Stimulated activated CD4-positive, alpha-beta T cell treated with anti-CD3 and anti-CD28 coated beads, Interleukin-2, amount 100 ng/mL, for 48 hours (primary cell): ENCODE data around the gene URM1.

Experiments
- DNase-seq, 2 donors: peaks; one replicate each; pipeline ENCODE4 v3.0.0-alpha.2; 2020

The URM1 gene

DNA sequence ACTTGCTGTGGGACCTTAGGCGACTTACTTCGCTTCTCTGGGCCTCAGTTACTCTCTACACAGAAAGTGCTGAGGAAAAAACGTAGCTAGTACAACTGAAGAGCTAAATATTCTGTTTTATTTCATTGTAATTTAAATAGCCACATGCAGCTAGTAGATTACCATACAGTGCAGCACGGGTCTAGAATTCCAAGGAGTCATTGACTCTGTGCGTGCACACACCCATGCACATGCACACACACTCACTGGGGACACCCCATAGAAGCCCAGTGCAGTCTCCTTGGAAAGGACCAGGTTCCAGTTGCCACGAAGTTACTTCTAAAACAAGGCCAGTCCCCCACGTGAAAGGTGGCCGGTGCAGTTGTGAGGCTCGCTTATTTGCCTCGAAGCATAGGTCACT lies 17.0 kb downstream of the URM1 start:
- DNase-seq, result no peak

DNA sequence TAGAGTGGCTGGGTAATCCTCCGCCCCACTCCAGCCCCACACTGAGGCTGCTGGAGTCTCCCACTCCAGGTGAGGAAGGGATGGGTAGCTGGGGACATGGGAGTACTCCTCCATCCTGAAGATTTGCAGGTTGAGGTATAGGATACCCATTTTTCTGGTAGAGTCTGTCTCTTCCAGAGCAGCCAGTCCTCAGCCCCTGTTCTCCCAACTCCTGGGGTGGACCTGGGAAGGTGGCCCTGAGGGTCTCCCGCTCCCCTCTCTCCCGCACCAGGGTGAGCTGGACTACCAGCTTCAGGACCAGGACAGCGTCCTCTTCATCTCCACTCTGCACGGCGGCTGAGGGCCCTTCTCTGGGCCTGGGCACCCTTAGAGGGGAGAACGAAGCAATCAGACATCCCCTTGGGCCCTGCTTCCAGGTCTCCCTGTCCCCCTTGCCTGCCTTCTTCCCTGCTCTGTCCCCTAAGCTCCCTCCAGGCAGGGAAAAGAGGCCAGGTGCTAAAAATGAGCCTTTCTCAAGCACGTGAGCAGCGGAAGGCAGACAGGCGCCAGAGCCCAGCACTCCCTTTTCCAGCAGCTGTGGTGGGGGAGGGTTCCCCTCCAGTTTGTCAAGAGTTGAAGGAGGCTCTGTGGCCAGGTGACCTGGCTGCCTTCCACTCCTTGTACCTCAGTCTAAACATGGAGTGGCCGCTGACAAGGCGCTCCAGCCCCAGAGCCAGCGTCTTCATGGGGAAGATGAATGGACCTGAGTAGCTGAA lies 18.4 kb downstream of the URM1 start:
- no peak for DNase-seq

DNA sequence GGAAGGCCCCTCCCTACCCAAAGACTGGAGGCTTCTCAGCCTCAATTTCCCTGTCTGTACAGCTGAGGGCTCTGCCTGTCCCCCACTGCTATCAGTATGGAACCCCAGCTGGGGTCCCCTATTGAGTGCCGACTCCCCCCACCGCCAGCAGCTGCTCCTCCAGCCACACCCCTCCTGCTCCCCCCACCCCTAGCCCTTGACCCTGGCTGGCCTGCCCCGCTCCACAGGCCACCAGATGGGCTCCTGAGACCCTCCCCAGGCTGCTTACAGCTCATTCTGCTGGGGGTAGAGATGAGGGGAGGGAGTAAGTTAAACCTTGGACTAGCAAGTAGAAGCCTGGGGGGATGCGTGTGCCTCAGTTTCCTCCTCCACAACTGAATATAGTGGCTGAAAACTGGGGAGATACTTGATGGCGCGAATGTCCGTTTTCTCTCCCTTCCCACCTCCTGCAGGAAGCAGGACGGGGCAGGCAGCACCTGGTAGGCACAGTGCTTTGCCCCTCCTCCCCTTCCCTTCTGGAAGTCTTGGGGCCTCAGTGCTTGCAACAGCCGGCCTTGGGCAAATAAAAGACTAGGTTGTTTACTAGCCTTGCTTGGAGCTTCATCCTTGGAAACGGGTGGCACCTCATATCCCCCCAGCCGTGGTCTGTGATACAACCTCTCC lies 19.1 kb downstream of the URM1 start:
- no peak for DNase-seq

DNA sequence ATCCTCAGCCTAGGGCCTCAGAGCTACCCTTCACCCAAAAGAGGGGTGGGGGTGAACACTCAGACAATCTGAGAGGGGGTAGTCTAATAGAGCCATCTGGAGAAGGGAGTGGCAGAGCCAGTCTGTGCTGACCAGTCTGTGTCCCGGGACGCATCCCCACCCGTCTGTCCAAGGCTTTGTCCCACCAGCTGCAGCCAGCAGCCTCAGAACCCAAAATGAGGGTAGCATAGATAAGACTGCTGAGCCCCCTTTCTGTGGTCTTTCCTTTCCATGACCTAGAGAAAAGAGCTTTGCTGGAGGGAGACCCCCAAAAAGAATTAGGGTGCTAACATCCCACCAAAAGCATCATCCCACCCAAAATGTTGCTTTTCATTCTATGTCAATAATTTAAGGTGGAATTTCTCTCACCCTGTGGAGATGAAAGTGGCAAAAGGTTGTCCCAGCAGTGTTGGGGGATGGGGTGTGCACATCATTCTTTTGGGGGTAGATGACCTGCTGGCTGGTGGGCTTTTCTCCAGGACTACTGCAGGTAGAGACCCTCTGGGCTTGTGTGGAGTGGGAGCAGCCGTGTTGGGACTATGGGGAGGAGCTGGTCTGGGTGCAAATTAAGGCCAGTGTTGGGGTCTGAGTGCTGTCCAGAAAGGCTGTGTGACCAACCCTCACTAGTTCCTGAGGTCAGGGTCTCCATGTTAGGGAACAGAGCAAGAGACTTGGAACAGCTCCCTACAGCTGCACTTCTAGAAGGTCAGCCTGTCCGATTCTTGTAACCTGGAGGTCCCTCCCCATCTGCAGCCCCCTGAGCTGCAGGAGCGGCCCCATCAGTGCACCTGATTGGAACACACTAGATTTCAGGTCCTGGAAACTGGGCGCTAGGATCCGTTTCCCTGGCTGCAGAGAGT lies 19.9 kb downstream of the URM1 start:
- DNase-seq, result no peak

DNA sequence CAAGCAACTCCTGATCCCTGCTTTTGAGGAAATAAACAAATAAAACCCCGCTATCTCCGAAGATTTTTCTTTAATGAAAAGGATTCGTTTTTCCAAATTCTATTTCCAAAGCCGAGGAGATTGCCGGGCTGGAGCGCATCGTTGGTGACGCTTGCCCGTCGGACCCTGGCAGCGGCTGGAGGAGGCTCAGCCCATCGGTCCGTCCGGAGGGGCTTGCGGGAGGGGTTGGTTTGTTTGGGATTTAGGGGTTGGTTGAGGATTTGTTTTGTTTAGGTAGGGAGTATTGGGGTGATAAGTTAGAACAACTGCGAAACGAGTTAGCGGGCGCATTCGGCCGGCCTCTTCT lies 20.8 kb downstream of the URM1 start:
- DNase-seq, result no peak

DNA sequence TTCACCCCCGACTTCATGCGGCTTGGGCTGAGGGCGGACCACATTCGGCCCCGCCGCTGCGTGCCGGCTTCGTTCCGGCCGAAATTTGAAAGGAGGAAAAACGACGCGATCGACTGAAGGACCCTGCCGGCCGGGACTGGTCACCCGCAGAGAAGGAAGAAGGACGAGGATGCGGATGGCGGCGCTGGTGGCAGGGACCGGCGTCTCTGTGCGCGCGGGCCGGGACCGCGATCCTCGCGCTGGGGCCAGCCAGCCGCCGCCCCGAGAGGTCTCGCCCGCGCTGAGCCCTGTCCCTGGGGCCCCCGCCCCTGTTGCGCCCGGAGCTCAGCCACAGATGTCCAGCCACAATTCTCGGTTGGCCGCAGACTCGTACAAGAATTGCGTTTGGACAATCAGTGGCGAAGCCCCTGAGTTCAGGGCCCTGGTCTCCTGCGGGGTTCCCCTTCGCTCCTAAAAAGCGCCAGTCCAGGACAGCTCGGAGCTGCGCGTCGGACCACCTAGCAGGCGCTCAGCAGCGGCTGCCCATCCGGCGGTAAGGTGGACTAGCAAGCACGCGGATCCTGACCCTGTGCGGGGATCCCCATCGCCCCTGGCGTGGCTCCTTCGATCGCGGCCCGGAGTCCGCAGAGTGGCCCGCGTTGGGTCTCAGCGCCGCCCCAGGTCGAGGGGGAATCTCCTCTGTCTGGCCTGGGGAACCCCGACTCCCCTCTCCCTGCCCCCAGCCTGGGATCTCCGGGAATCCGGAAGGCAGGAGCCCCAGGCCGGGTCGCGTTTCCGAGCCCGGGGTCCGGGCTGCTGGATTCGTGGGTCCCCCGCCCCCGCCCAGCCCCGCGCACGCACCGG lies 21.3 kb downstream of the URM1 start:
- no peak for DNase-seq

DNA sequence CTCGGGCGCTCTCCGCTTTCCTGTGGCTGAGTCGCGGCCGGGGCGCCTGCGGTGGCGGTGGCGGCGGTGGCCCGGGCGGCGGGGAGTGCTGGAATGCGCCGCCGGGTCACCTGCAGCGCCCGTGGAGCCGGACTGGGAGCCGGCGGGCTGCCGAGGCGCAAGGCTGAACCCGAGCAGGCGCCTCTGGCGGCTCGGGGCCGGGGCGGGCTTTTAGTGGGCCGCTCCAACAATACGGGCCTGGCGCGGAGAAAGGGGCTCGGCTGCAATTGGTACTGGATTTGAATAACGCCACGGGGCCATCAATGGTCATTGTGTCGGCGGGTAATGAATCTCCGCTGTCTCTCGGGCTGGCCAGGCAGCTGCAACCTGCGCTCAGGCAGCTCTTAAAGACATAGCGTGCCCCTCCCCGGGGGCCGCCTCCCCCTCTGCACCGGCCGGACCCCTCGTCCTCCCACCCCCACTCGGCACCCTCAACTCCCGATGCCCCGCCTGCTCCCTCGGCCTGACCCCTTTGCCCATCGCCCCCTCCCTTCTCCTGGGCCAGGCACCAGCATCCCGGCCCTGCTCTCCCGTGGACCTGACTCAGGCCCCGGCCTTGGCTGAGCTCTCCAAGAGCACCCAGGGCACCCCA lies 22.1 kb downstream of the URM1 start:
- no peak for DNase-seq

DNA sequence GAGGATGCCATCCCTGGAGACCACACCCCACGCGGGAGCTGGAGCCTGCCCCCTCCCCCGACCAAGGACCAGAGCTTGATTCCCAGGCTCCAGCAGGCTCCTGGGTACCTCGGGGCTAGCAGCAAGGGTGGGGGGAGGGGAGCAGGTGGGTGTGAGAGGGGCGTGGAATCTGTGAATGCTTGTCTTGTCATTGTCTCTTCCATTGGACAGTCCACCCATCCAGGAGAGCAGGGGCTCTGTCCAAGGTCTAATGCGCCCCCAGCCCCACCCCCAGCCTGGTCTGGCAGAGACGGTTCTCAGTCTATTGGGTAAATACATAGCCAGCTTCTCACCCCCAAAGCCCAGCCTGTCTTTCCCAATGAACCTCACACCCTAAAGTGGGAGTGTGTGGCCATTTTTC lies 22.8 kb downstream of the URM1 start:
- no peak for DNase-seq

DNA sequence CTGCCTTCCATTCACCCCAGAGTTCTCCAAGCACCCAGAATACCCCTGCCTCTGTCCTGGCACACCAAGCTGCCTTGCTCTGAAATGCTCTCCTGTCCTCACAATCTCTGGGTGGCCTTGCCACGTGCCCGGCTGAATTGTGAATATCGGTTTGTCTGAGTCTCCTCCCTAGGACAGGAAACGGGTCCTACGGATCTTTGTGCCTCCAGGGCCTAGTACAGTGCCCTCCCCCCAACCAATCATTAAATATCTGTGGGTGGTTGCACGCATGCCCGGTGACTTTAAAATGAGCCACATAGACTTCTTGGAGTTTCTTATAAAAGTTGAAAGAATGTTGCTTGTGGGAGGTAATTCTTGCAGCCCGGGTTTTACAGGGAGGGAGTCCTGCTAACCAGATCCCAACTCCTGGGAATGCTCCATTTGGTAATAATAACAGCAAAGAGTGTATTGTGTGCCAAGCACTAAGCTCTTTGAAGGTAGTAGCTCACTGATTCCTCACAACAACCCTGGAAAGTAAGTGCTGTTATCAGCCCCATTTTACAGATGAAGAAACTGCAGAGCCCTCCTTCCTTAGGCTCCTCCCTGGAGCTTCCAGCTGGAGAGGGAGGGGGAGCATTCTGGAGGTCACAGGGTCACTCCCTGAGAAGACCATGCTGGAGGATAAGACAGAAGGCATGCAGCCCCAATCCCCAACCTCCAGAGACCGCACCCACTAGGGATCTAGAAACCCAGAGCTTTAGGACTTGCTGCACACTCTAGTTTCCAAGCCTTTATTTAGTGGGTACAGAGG lies 23.4 kb downstream of the URM1 start:
- DNase-seq, result no peak

DNA sequence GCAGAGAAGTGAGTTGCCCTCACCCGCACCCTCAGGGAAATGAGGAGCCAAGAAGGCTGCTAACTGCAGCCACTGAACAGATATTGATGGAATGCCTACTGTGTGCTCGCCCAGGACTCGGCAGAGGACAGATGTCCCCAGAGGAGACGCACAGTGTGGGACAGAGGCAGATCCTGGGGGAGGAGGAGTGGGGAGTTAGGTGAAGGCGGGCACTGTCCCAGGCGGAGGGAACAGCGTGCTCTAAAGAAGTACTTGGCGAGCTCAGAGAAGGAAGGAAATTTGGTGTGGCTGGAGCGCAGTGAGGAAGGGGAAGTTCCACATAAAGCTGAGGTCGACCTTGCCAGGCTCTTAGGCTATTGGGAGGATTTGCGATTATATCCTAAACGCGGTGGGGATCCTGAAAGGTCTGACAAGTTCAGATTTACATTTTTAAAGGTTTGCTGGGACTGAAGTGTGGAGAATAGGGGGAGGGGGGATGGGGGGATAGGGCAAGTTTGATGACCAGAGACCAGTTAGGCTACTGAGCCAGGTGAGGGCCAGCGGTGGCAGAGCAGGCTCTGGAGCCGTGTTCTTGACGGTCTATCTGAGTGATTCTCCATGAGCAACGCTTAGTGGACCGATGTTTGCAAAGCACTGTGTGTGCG lies 25.9 kb downstream of the URM1 start:
- DNase-seq, result no peak

DNA sequence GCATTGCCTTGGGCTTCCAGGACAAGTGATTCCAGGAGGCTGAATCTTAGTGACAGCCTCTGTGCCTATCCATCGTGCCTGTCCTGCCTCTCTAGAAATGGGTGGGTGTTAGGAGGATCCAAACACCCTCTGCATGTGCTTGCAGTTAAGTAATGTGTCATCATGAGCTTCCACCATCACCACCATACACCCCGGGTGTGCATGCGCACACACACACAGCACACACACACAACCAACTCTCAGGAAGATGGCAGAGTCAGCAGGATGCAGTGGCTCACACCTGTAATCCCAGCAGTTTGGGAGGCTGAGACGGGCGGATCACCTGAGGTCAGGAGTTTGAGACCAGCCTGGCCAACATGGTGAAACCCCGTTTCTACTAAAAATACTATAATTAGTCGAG lies 26.7 kb downstream of the URM1 start:
- DNase-seq, result no peak

DNA sequence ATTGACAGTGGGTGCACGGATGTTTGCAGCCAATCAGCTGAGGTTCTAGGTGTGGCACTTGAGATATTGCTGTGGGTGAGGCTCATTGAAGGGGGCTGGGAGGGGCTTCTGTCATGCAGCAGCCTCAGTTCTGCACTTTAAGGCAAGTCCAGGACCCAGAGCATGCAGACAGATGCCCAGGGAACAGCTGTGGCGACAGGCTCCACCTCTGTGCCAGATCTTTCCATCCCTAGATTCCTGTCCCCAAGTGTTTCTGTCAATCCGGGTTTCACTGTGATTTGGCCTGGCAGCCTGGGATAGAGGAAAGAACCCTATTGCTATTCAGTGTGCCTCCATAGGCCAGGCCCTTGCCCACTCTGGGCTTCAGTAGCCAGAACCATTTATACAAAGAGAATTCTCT lies 28.7 kb downstream of the URM1 start:
- DNase-seq, result no peak

DNA sequence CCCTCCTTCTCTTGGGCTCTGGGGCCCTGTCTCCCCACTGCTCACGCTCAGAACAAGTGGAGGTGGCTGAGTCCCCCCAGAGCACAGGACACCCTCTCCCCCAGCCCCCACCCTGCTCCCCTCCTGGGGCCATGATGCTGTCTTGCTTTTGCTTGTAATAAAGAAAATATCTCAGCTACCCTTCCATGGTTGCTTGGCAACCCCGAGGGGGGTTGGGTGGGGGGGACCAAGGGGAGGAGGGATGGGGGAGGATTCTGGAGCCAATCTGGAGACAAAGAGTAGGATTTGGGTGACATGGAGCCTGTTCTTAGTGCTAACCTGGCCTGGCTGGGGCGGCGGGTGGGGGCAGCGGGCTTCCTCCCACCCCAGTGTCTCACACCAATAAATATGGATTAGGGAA lies 33.4 kb downstream of the URM1 start:
- DNase-seq, result no peak

DNA sequence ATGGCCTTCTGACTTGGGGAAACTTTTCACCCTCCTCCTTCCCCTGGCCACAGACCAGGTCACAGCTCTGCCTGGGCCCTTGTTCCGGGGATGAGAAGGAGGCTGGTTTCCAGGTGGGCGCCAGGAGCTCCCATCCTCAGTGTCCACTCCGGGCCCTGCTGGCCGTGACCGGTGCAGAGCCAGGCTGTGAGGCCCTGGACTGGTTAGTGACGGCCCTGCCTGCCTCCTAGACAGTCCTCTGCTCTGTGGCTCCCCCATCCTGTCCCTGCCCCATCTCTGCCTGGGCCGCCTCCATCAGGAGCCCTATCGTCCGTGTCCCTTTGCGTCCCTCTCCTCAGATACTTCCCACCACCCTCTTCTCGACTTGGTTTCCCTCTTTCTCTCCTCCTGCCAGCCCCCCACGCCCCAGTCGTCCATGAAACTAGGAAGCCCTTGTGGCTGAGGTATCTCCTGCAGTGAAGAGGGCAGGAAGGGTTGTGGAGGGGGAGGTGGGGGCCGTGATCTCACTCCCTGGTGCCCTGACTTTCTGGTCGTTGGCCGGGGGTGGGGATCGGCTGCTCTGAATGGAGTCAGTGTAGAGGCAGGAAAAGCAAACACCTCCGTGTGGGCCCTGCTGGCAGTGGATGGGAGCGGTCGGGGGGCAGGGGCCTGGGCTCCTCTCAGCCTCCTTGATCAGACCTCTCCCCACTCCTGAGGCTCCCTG lies 34.1 kb downstream of the URM1 start:
- no peak for DNase-seq

DNA sequence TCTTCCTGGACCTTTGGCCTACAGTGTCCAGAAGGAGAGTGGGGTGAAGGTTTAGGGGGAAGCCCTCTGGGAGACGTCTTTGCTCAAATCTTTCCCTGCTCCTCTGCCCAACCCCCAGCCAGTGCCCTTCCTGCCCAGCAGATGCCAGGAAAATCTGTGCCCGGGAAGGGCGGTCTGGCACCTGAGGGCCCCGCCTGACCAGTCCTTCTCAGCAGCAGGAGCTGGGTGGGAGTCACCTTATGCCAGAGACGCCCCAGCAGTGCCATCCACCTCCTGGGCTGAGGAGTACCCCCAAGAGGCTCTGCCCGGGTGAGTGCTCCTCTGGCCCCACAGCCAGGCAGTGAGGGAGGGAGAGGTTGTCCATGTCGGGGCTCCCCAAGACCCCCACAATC lies 34.6 kb downstream of the URM1 start:
- no peak for DNase-seq

DNA sequence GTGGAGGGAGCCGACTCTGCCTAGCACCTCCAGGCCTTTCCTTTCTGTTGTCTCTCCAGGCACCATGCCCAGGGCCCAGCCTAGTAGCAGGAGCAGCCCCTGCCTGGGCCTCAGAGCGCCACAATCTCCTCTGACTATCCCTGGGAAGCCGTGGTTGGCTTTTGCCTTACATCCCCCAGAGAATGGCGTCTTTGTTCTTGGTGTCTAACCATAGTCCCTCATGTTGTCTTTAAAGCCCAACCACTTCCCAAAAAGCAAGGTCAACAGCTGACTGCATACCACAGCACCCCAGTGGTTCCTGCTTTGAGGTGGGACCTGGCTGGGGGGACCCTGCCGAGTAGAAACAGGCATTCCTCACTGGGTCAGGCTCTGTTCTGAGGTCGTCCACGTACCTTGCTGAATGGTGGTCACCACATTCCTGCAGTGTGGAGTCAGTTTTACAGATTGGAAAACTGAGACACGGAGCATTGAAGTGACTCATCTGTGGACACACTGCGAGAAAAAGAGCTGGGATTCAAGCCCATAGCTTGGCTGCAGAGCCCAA lies 35.7 kb downstream of the URM1 start:
- no peak for DNase-seq

DNA sequence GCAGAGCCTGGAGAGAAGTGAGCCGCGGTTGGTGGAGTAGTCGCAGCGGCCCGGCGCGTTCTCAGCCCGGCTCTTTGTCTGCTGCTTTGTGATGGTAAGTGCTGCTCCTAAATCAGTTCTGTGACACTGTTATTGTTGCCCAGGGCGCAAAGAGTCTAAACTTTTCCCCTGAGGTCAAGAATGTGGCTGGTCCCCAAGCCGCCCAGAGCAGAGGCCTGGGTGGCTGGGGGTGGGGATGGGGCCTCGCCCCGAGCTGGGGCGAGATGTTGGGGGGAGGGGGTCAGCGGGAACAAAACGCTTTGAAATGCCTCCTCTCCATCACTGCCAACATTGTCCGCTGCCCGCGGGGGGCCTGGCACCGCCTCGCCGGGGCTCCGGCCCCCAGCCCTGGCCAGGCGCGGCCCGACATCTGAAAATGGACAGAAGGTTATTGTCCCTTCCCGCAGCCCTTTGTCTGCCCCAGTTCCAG lies 37.8 kb downstream of the URM1 start:
- DNase-seq, result no peak

DNA sequence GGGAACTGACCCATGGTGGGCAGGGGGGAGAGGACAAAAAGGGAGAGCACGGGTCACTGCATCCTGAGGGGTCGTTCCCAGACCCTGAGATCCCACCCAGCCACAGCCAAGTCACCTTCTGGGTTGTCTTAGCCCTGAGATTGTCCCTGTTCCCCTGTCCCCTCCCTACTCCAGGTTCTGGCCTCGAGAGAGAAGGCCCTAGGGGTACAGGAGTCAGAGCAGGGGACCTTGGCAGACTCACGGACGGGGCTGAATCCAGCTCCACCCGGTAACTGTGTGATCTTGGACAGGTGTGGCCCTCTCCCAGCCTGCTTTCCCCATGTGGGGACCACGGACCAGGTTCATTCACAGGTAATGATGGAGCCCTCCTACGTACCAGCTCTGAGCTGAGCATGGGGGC lies 38.3 kb downstream of the URM1 start:
- no peak for DNase-seq

DNA sequence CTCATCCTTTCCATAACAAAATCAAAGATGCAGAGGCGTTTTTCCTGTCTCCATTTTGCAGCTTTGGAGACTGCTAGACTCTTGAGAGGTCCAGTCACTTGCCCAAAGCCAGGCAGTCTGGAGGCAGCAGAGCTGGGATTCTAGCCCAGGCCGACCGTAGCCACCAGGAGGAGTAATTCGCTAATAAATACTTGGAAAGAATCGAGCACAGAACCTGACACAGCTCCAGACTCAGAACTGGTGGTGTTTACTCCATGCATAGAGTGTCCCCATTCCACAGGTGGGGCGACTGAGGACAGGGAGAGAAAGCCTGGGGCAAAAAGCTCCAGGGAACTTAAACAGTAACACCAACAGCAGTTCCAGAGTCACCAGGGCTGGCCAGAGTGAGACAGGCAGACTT lies 38.8 kb downstream of the URM1 start:
- DNase-seq, result no peak
